IMR-90 (cell line): ENCODE measurements around the gene SLC12A4.

Experiments
- BHLHE40 ChIP-seq: fragments of 150-350 bp; IDR thresholded peaks from 2 replicates; pipeline ENCODE4 v1.6.1; 2016; ENCODE audit warnings: mild to moderate bottlenecking, low read depth, low read length
- CEBPB ChIP-seq: IDR thresholded peaks from 2 replicates; pipeline ENCODE4 v1.6.1; 2012; ENCODE audit warnings: low read depth, low read length, improper control_type of control experiment
- MAFK ChIP-seq: IDR thresholded peaks from 2 replicates; pipeline ENCODE4 v1.6.1; 2012; ENCODE audit warnings: low read depth, low read length, improper control_type of control experiment
- MXI1 ChIP-seq: IDR thresholded peaks from 2 replicates; pipeline ENCODE4 v1.6.1; 2012; ENCODE audit warnings: low read depth, mild to moderate bottlenecking, low read length, moderate library complexity, borderline replicate concordance
- POLR2A ChIP-seq: IDR thresholded peaks from 2 replicates; pipeline ENCODE4 v1.6.1; 2012; ENCODE audit warnings: mild to moderate bottlenecking, low read depth, low read length
- RAD21 ChIP-seq: IDR thresholded peaks from 2 replicates; pipeline ENCODE4 v1.6.1; 2012; ENCODE audit warnings: low read length, improper control_type of control experiment
- RFX5 ChIP-seq: IDR thresholded peaks from 2 replicates; pipeline ENCODE4 v1.8.0; 2012; ENCODE audit warnings: low read depth, mild to moderate bottlenecking, low read length, moderate library complexity
- SMC3 ChIP-seq: fragments of 150-350 bp; IDR thresholded peaks from 2 replicates; pipeline ENCODE4 v1.6.1; 2016; ENCODE audit warnings: low read depth, mild to moderate bottlenecking, antibody characterized with exemption, low read length, moderate library complexity
- TF ChIP-seq, protein P1 (sequence below): conservative IDR thresholded peaks from 2 replicates; pipeline ENCODE4 v1.5.1; 2012; ENCODE audit warnings: mild to moderate bottlenecking, low read depth, low read length, improper control_type of control experiment
- TF ChIP-seq, protein P2 (sequence below): fragments of 150-350 bp; IDR thresholded peaks from 2 replicates; pipeline ENCODE4 v1.6.1; 2017; ENCODE audit warnings: mild to moderate bottlenecking, antibody characterized with exemption, low read length, low read depth

DNA sequence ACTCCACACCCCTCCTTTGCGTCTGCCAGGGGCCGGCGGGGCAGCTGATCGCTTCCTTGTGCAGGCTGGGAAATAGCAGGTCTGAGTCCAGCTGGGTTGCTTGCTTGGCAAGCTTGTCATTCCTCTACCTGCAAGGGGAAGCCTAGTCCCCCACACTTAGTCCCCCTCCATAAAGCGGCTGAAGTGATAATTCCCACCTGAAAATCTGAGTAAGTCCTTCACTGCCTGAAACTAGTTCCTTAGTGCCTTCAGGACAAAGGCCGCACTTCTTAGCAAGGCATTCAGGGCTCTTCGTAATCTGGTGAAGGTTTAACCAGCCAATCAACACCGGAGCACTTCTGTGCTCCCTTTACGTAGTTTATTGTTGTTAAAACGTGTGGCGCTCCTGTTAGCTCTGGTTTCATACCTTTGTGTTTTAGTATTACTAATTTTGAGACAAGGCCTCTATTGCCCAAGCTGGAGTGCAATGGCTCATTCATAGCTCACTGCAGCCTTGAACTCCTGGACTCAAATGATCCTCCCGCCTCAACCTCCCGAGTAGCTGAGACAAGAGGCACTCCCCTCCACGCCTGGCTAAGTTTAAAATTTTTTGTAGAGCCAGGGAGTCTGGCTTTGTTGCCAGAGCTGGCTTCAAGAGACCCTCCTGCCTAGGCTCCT, 74.6 kb downstream of the SLC12A4 start:
- TF ChIP-seq, protein P1, sequence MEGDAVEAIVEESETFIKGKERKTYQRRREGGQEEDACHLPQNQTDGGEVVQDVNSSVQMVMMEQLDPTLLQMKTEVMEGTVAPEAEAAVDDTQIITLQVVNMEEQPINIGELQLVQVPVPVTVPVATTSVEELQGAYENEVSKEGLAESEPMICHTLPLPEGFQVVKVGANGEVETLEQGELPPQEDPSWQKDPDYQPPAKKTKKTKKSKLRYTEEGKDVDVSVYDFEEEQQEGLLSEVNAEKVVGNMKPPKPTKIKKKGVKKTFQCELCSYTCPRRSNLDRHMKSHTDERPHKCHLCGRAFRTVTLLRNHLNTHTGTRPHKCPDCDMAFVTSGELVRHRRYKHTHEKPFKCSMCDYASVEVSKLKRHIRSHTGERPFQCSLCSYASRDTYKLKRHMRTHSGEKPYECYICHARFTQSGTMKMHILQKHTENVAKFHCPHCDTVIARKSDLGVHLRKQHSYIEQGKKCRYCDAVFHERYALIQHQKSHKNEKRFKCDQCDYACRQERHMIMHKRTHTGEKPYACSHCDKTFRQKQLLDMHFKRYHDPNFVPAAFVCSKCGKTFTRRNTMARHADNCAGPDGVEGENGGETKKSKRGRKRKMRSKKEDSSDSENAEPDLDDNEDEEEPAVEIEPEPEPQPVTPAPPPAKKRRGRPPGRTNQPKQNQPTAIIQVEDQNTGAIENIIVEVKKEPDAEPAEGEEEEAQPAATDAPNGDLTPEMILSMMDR: no peak
- TF ChIP-seq POLR2A (no peak), CEBPB (no peak), SMC3 (no peak), RFX5 (no peak), RAD21 (no peak), BHLHE40 (no peak), MAFK (no peak), MXI1 (no peak)
- TF ChIP-seq, protein P2, sequence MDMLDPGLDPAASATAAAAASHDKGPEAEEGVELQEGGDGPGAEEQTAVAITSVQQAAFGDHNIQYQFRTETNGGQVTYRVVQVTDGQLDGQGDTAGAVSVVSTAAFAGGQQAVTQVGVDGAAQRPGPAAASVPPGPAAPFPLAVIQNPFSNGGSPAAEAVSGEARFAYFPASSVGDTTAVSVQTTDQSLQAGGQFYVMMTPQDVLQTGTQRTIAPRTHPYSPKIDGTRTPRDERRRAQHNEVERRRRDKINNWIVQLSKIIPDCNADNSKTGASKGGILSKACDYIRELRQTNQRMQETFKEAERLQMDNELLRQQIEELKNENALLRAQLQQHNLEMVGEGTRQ: no peak
